GM18498 (cell line): Measurements from ENCODE around the gene LRRIQ4.

ENCODE experiments used
- ATAC-seq: cut with Tn5 transposase; IDR thresholded peaks from one replicate; pipeline ENCODE4 v1.9.1; 2021; ENCODE audit warnings: mild to moderate bottlenecking, moderate library complexity; ENCODE audit not compliant: unreplicated experiment

The LRRIQ4 gene

GRCh38 chr3:169850618-169851017, 37.9 kb downstream of the LRRIQ4 start:
- ATAC-seq = no peak

- no peak for ATAC-seq
Observed at GRCh38 chr3:169855514-169855913, 42.8 kb downstream of the LRRIQ4 start.

GRCh38 chr3:169857811-169858210, 45.1 kb downstream of the LRRIQ4 start:
- no peak for ATAC-seq

- no peak for ATAC-seq
Observed at GRCh38 chr3:169861871-169862270, 49.2 kb downstream of the LRRIQ4 start.

GRCh38 chr3:169863458-169863899, 50.8 kb downstream of the LRRIQ4 start:
- ATAC-seq = peak; percentile 61

GRCh38 chr3:169864270-169864669, 51.6 kb downstream of the LRRIQ4 start:
- ATAC-seq = no peak

GRCh38 chr3:169865176-169865767, 52.6 kb downstream of the LRRIQ4 start:
- ATAC-seq = peak; percentile 66

GRCh38 chr3:169867584-169868210, 55.0 kb downstream of the LRRIQ4 start:
- ATAC-seq = no peak

- no peak for ATAC-seq
Observed at GRCh38 chr3:169868369-169868768, 55.7 kb downstream of the LRRIQ4 start.

GRCh38 chr3:169869484-169870220, 57.0 kb downstream of the LRRIQ4 start, which contains the start of gene LRRC31:
Gene LRRC31, minus strand, starts transcription at chr3:169869935. Its CDS starts 128 bp downstream, at chr3:169869807.
- ATAC-seq = no peak

GRCh38 chr3:169871129-169871886, 58.6 kb downstream of the LRRIQ4 start:
- no peak for ATAC-seq

GRCh38 chr3:169879013-169879557, 66.4 kb downstream of the LRRIQ4 start:
- ATAC-seq = no peak

- no peak for ATAC-seq
Observed at GRCh38 chr3:169879845-169880575, 67.3 kb downstream of the LRRIQ4 start.

- ATAC-seq = no peak
Observed at GRCh38 chr3:169880576-169881250, 68.0 kb downstream of the LRRIQ4 start.

- no peak for ATAC-seq
Observed at GRCh38 chr3:169886671-169887070, 74.0 kb downstream of the LRRIQ4 start.
